Activated naive CD4-positive, alpha-beta T cell treated with anti-CD3 and anti-CD28 coated beads for 36 hours (primary cell): Measurements from ENCODE around the gene NDRG2. TPM values are rescaled to one million over a fixed set of nuclear protein-coding genes. Genes with fewer than 3 reads are reported as not detected.
"Not testable (repeated sequence)": the region's sequence is repeated elsewhere in the genome, so short reads cannot be mapped to it uniquely, and the experiment has no call there.

ENCODE experiments used
- CTCF ChIA-PET: fragments of 350-600 bp; sonication (Branson Sonifier 250); formaldehyde crosslinking; loops from one replicate; lab custom pipeline; 2021; ENCODE audit warnings: antibody characterized with exemption; lab: Charles Lee
- DNase-seq: peaks from one replicate; pipeline ENCODE4 v3.0.0-alpha.2; 2020
- H3K27ac Mint-ChIP-seq: one replicate; pipeline ENCODE4 v1.8.0; 2021; ENCODE audit warnings: mild to moderate bottlenecking, mixed read lengths
- H3K27me3 Mint-ChIP-seq: one replicate; pipeline ENCODE4 v1.8.0; 2021; ENCODE audit warnings: low read depth, mixed read lengths
- H3K36me3 Mint-ChIP-seq: one replicate; pipeline ENCODE4 v1.8.0; 2021; ENCODE audit warnings: low read depth, mixed read lengths
- H3K4me1 Mint-ChIP-seq: one replicate; pipeline ENCODE4 v1.8.0; 2021; ENCODE audit warnings: low read depth, mixed read lengths
- H3K4me3 Mint-ChIP-seq: one replicate; pipeline ENCODE4 v1.8.0; 2021; ENCODE audit warnings: mild to moderate bottlenecking, moderate library complexity, mixed read lengths
- H3K9me3 Mint-ChIP-seq: one replicate; pipeline ENCODE4 v1.8.0; 2021; ENCODE audit warnings: mixed read lengths
- intact Hi-C: fragments of 100-400 bp; cut with micrococcal nuclease; formaldehyde crosslinking; loops from one replicate; pipeline ENCODE4 v1.15.1; 2023
- total RNA-seq, 2 experiments: library from RNA; stranded (reverse); gene quantifications; one replicate each; pipeline ENCODE4 v1.2.3, GENCODE V29; 2021

NDRG2 gene
- total RNA-seq, 2 experiments from 2014 or later, result 8.4 to 8.8 TPM

GRCh38 chr14:20997564-20997963 lies 27.3 kb downstream of the NDRG2 start:
- intact Hi-C loops, result no loop called here
- DNase-seq, result no peak
- peaks cover 20% of the 10 kb centered on the region for H3K4me1 Mint-ChIP-seq
- no peak overlapping the region for H3K27ac Mint-ChIP-seq
- H3K36me3 Mint-ChIP-seq, result peaks cover 25% of the 10 kb centered on the region
- H3K9me3 Mint-ChIP-seq, result no peaks in the 10 kb centered on the region
- no peaks in the 10 kb centered on the region for H3K27me3 Mint-ChIP-seq
- CTCF ChIA-PET, result interaction anchor here (0.6 to 10.4 kb wide), 6 partner anchors 8 to 95 kb away, joined by 3 to 95 read pairs (median 7); no protein-coding TSS in a partner anchor
- no peak overlapping the region for H3K4me3 Mint-ChIP-seq

- Mint-ChIP-seq H3K4me1 (peaks cover 22% of the 10 kb centered on the region), H3K36me3 (peaks cover 26% of the 10 kb centered on the region), H3K27ac (no peak overlapping the region), H3K4me3 (no peak overlapping the region), H3K27me3 (no peaks in the 10 kb centered on the region), H3K9me3 (no peaks in the 10 kb centered on the region)
- intact Hi-C loops, result no loop called here
- CTCF ChIA-PET, result interaction anchor here (0.5 to 10.4 kb wide), 7 partner anchors 8 to 96 kb away, joined by 3 to 95 read pairs (median 6); no protein-coding TSS in a partner anchor
- DNase-seq, result no peak
These were observed 27.7 kb downstream of the NDRG2 start for GRCh38 chr14:20997115-20997514.

- intact Hi-C loops, result no loop called here
- no peak overlapping the region for H3K4me3 Mint-ChIP-seq
- no peaks in the 10 kb centered on the region for H3K9me3 Mint-ChIP-seq
- DNase-seq, result no peak
- H3K27me3 Mint-ChIP-seq, result no peaks in the 10 kb centered on the region
- CTCF ChIA-PET, result interaction anchor here (0.5 to 10.4 kb wide), 4 partner anchors 9 to 96 kb away, joined by 3 to 95 read pairs (median 8); no protein-coding TSS in a partner anchor
- H3K36me3 Mint-ChIP-seq, result peaks cover 32% of the 10 kb centered on the region
- H3K4me1 Mint-ChIP-seq, result peaks cover 28% of the 10 kb centered on the region
- no peak overlapping the region for H3K27ac Mint-ChIP-seq
These were observed 28.3 kb downstream of the NDRG2 start for GRCh38 chr14:20996521-20996920.

- intact Hi-C loops, result loop anchor here (1.0 kb wide), 6 partner anchors 19 to 486 kb away; partner anchors contain the start of genes NDRG2 and RAB2B
- H3K27me3 Mint-ChIP-seq, result no peaks in the 10 kb centered on the region
- peaks cover 22% of the 10 kb centered on the region for H3K36me3 Mint-ChIP-seq
- CTCF ChIA-PET, result interaction anchor here (2.7 to 10.4 kb wide), 2 partner anchors 19 to 25 kb away, joined by 10 to 95 read pairs; no protein-coding TSS in a partner anchor
- no peaks in the 10 kb centered on the region for H3K9me3 Mint-ChIP-seq
- peak within 1 kb of the TSS; percentile 86 for H3K27ac Mint-ChIP-seq
- H3K4me3 Mint-ChIP-seq, result peak within 1 kb of the TSS; percentile 86
- H3K4me1 Mint-ChIP-seq, result peaks cover 19% of the 10 kb centered on the region
- peak; percentile 94 for DNase-seq
These were observed 34.9 kb downstream of the NDRG2 start, which contains the start of gene METTL17 for GRCh38 chr14:20989787-20990600. Gene METTL17 (plus strand): TSS chr14:20989980. CDS start chr14:20990003, 23 bp downstream.

- Mint-ChIP-seq H3K36me3 (peaks cover 19% of the 10 kb centered on the region), H3K27ac (peak overlapping the region; percentile 86), H3K4me1 (peaks cover 19% of the 10 kb centered on the region), H3K4me3 (peak overlapping the region; percentile 86), H3K27me3 (no peaks in the 10 kb centered on the region), H3K9me3 (no peaks in the 10 kb centered on the region)
- CTCF ChIA-PET, result interaction anchor here (1.9 to 2.7 kb wide), 2 partner anchors 19 to 26 kb away, joined by 6 to 10 read pairs; no protein-coding TSS in a partner anchor
- DNase-seq, result no peak
- intact Hi-C loops, result loop anchor here (1.0 kb wide), 6 partner anchors 18 to 487 kb away; partner anchors contain the start of genes NDRG2 and RAB2B
These were observed 35.4 kb downstream of the NDRG2 start for GRCh38 chr14:20989471-20989786.

GRCh38 chr14:20988717-20989470 lies 36.0 kb downstream of the NDRG2 start:
- DNase-seq, result no peak
- CTCF ChIA-PET, result interaction anchor here (1.9 to 2.7 kb wide), 2 partner anchors 18 to 26 kb away, joined by 6 to 10 read pairs; no protein-coding TSS in a partner anchor
- peak overlapping the region; percentile 50 for H3K4me3 Mint-ChIP-seq
- no peaks in the 10 kb centered on the region for H3K27me3 Mint-ChIP-seq
- peak overlapping the region; percentile 59 for H3K27ac Mint-ChIP-seq
- peaks cover 19% of the 10 kb centered on the region for H3K4me1 Mint-ChIP-seq
- H3K36me3 Mint-ChIP-seq, result peaks cover 16% of the 10 kb centered on the region
- H3K9me3 Mint-ChIP-seq, result no peaks in the 10 kb centered on the region
- intact Hi-C loops, result loop anchor here (1.0 kb wide), 6 partner anchors 18 to 487 kb away; partner anchors contain the start of genes NDRG2 and RAB2B

- H3K9me3 Mint-ChIP-seq, result no peaks in the 10 kb centered on the region
- no peak overlapping the region for H3K4me3 Mint-ChIP-seq
- no peak overlapping the region for H3K27ac Mint-ChIP-seq
- H3K36me3 Mint-ChIP-seq, result peaks cover 5% of the 10 kb centered on the region
- peaks cover 13% of the 10 kb centered on the region for H3K4me1 Mint-ChIP-seq
- CTCF ChIA-PET, result no interaction called here
- DNase-seq, result no peak
- no peaks in the 10 kb centered on the region for H3K27me3 Mint-ChIP-seq
- intact Hi-C loops, result no loop called here
These were observed 38.0 kb downstream of the NDRG2 start for GRCh38 chr14:20986811-20987210.

- H3K4me3 Mint-ChIP-seq, H3K4me1 Mint-ChIP-seq, H3K27me3 Mint-ChIP-seq, intact Hi-C loops, H3K36me3 Mint-ChIP-seq, H3K9me3 Mint-ChIP-seq, H3K27ac Mint-ChIP-seq, DNase-seq: not testable (repeated sequence)
- CTCF ChIA-PET, result interaction anchor here (0.7 to 1.3 kb wide), 5 partner anchors 13 to 116 kb away, joined by 3 to 8 read pairs (median 3); no protein-coding TSS in a partner anchor
These were observed 39.2 kb downstream of the NDRG2 start for GRCh38 chr14:20985650-20986049.

- CTCF ChIA-PET, result interaction anchor here (1.0 to 5.2 kb wide), 4 partner anchors 11 to 110 kb away, joined by 3 to 40 read pairs (median 4); no protein-coding TSS in a partner anchor
- Mint-ChIP-seq H3K27me3 (no peaks in the 10 kb centered on the region), H3K36me3 (no peaks in the 10 kb centered on the region), H3K9me3 (no peaks in the 10 kb centered on the region), H3K4me3 (no peak overlapping the region), H3K27ac (no peak overlapping the region), H3K4me1 (no peaks in the 10 kb centered on the region)
- intact Hi-C loops, result no loop called here
- DNase-seq, result no peak
These were observed 42.1 kb downstream of the NDRG2 start for GRCh38 chr14:20982646-20983369.

- no peaks in the 10 kb centered on the region for H3K4me1 Mint-ChIP-seq
- intact Hi-C loops, result no loop called here
- no peak overlapping the region for H3K27ac Mint-ChIP-seq
- no peak overlapping the region for H3K4me3 Mint-ChIP-seq
- CTCF ChIA-PET, result interaction anchor here (0.6 to 5.2 kb wide), 6 partner anchors 9 to 576 kb away, joined by 3 to 40 read pairs (median 4); no protein-coding TSS in a partner anchor
- no peaks in the 10 kb centered on the region for H3K36me3 Mint-ChIP-seq
- no peak for DNase-seq
- H3K27me3 Mint-ChIP-seq, result no peaks in the 10 kb centered on the region
- H3K9me3 Mint-ChIP-seq, result no peaks in the 10 kb centered on the region
These were observed 44.0 kb downstream of the NDRG2 start for GRCh38 chr14:20980906-20981305.

GRCh38 chr14:20978687-20979086 lies 46.2 kb downstream of the NDRG2 start:
- Mint-ChIP-seq H3K27ac (no peak overlapping the region), H3K36me3 (no peaks in the 10 kb centered on the region), H3K4me3 (no peak overlapping the region), H3K4me1 (no peaks in the 10 kb centered on the region), H3K27me3 (no peaks in the 10 kb centered on the region), H3K9me3 (no peaks in the 10 kb centered on the region)
- CTCF ChIA-PET, result interaction anchor here (0.7 to 5.2 kb wide), 3 partner anchors 7 to 105 kb away, joined by 3 to 40 read pairs (median 6); no protein-coding TSS in a partner anchor
- intact Hi-C loops, result loop anchor here (10.0 kb wide), 1 partner anchor 514 kb away; the partner anchor contains the start of genes PIP4P1 and PNP
- no peak for DNase-seq
